Kasumi-1 (cell line): ENCODE data around the gene DPAGT1.

Experiments
- DNase-seq, 2 experiments: peaks; one replicate each; lab custom pipeline; 2025; lab: John Stamatoyannopoulos, UW

DPAGT1 gene

DNA sequence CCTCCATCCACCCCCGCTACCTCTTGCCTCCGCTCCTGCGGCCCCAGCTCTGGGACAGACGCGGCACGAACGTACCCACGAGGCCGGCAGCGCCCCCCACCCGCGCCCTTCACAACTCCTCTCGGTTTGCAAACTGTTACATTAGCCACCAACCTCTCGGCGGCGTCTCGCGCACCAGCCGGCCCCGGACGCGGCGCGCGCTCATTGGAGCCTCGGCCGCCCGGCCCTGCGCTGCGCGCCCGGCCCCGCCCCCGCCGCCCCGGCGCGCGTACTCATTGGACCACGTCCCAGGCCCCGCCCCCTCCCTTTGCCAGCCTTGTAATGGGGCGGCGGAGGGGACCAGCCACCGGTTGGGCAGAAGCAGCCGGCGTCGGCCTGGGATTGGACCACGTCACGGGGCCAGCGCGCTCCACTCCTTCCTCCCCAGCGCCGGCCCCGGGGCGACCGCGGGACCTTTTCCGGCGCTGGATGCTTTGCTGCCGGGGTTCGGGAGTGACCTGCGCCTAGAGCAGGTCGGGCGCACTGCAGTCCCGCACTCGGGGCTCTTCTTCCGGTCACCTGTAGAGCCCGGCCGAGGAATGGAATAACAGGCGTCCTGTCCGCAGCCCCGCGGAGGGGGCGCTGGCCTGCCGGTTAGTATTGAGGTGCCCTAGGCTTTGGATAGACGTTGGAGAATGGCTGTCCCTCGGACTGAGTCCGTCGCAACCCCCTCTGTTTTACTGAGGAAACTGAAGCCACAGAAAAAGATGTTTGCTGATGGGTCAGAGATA is 44.5 kb downstream of the DPAGT1 start, which contains the start of gene HYOU1:
Gene HYOU1 (minus strand): TSS at position 206 of the 770 bp plus-strand sequence. CDS start 1,045 bp downstream, outside the sequence.
- peak; percentile 94 for DNase-seq

GRCh38 chr11:119056421-119056999 is 45.1 kb downstream of the DPAGT1 start:
- DNase-seq, result no peak

GRCh38 chr11:119055901-119056300 is 45.8 kb downstream of the DPAGT1 start:
- peak; percentile 63 to 76 for DNase-seq

GRCh38 chr11:119054418-119054817 is 47.2 kb downstream of the DPAGT1 start:
- no peak for DNase-seq

GRCh38 chr11:119052163-119052814 is 49.4 kb downstream of the DPAGT1 start:
- DNase-seq, result no peak

DNA sequence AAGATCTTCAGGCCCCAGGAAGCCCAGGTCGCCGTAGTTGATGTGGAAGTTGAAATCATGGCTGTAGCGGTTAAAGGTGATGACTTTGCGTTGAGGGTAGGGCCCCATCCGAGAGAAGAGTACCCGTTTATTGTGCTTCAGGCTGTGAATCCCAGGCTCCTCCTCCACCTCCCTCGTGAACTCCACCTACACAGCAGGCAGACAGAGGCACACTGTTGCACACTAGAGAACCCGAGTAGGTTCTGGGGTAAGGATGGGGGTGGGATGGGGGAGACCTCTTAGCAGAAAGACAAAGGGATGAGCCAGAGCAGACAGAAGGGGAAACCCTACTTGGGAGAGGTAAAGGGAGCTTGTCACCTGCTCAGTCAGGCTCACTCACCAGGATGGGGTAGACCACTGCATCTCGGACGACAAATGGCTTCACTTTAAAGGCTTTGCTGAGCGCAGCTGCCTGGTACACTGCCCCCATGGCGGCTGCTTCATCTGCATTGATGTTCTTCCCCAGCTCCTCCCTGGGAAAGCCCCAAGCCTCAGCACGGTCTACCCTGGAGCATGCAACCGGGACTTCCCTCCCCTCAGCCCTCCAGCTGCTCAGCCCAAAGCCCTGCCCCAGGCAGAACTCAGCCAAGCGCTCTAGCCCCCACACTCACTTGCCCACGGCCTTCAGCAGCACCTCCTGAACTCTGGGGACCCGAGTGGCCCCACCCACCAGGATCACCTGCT is 50.1 kb downstream of the DPAGT1 start:
- no peak for DNase-seq

DNA sequence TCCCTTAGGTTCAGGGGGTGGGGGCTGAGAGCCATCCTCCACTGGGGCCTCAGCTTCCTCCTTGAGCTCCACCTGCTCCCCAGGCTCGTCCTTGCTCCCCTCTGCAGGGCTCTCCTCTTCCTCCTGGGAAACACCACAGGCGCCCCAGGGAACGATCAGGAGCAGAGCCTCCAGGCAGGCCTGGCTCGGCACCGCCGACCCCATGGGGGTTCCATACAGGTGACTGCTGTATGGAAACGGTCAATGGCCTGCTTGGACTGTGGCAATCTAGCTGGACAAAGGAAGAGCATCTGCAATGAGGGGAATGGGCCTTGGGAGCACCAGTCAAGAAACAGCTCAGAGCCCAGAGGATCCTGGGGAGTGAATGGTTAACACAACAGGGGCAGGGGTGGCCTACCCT is 52.6 kb downstream of the DPAGT1 start:
- DNase-seq, result no peak

GRCh38 chr11:119048644-119049043 is 53.0 kb downstream of the DPAGT1 start:
- no peak for DNase-seq

DNA sequence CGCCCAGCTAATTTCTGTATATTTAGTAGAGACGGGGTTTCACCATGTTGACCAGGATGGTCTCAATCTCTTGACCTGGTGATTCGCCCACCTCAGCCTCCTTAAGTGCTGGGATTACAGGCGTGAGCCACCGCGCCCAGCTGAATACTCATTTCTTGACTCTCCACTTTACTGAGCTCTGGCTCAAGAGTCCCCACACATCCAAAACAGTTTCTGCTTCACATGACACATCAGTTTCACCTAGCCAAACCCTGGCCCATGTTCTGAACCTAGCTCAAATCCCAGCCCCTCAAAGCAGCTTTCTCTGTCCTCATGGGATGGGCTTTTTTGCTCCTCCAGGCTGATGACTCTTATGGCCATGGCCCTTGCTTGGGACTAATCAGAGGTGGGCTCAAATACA is 54.4 kb downstream of the DPAGT1 start:
- DNase-seq, result no peak
